ENCODE data around the gene LRRC18.

Gene LRRC18

GRCh38 chr10:48946891-48947500 is 7.4 kb upstream of the LRRC18 start:
- no peak for DNase-seq (ENCODE audit: low read depth in 2 of 3, low spot score in 1 of 3)

GRCh38 chr10:48946332-48946731 is 6.7 kb upstream of the LRRC18 start:
- no peak for DNase-seq (ENCODE audit: low read depth in 2 of 3, low spot score in 1 of 3)

GRCh38 chr10:48945441-48946130 is 5.9 kb upstream of the LRRC18 start:
- no peak for DNase-seq (ENCODE audit: low read depth in 2 of 3, low spot score in 1 of 3)

GRCh38 chr10:48944171-48944570 is 4.5 kb upstream of the LRRC18 start:
- DNase-seq (ENCODE audit: low read depth in 2 of 3, low spot score in 1 of 3) = no peak

- no peak for DNase-seq (ENCODE audit: low read depth in 2 of 3, low spot score in 1 of 3)
Measured at GRCh38 chr10:48943096-48943495, 3.5 kb upstream of the LRRC18 start.

GRCh38 chr10:48941427-48942075 is 1.9 kb upstream of the LRRC18 start:
- DNase-seq (ENCODE audit: low read depth in 2 of 3, low spot score in 1 of 3) = no peak

GRCh38 chr10:48940958-48941357 is 1.3 kb upstream of the LRRC18 start:
- no peak for DNase-seq (ENCODE audit: low read depth in 2 of 3, low spot score in 1 of 3)

- no peak for DNase-seq (ENCODE audit: low read depth in 2 of 3, low spot score in 1 of 3)
Measured at GRCh38 chr10:48940372-48940771, 732 bp upstream of the LRRC18 start.

GRCh38 chr10:48938990-48939536 is 577 bp downstream of the LRRC18 start:
- DNase-seq (ENCODE audit: low read depth in 2 of 3, low spot score in 1 of 3) = no peak

GRCh38 chr10:48938281-48938680 is 1.4 kb downstream of the LRRC18 start:
- DNase-seq (ENCODE audit: low read depth in 2 of 3, low spot score in 1 of 3) = no peak

- DNase-seq (ENCODE audit: low read depth in 2 of 3, low spot score in 1 of 3) = no peak
Measured at GRCh38 chr10:48937796-48938195, 1.8 kb downstream of the LRRC18 start.

- DNase-seq (ENCODE audit: low read depth in 2 of 3, low spot score in 1 of 3) = no peak
Measured at GRCh38 chr10:48935577-48935976, 4.1 kb downstream of the LRRC18 start.

GRCh38 chr10:48934672-48935501 is 4.8 kb downstream of the LRRC18 start:
- DNase-seq (ENCODE audit: low read depth in 2 of 3, low spot score in 1 of 3) = no peak

GRCh38 chr10:48932831-48933664 is 6.6 kb downstream of the LRRC18 start:
- no peak for DNase-seq (ENCODE audit: low read depth in 2 of 3, low spot score in 1 of 3)

- DNase-seq (ENCODE audit: low read depth in 2 of 3, low spot score in 1 of 3) = no peak
Measured at GRCh38 chr10:48931188-48931587, 8.5 kb downstream of the LRRC18 start.

GRCh38 chr10:48929413-48929990 is 10.1 kb downstream of the LRRC18 start:
- no peak for DNase-seq (ENCODE audit: low read depth in 2 of 3, low spot score in 1 of 3)

- no peak for DNase-seq (ENCODE audit: low read depth in 2 of 3, low spot score in 1 of 3)
Measured at GRCh38 chr10:48926764-48927540, 12.7 kb downstream of the LRRC18 start.

- DNase-seq (ENCODE audit: low read depth in 2 of 3, low spot score in 1 of 3) = no peak
Measured at GRCh38 chr10:48926255-48926654, 13.4 kb downstream of the LRRC18 start.

- no peak for DNase-seq (ENCODE audit: low read depth in 2 of 3, low spot score in 1 of 3)
Measured at GRCh38 chr10:48924988-48925387, 14.7 kb downstream of the LRRC18 start.
